NB4 (cell line): ENCODE results near the gene LYSMD1.
"Not testable (repeated sequence)": the region's sequence is repeated elsewhere in the genome, so short reads cannot be mapped to it uniquely, and the experiment has no call there.

Experiments used
- DNase-seq: peaks from one replicate; pipeline ENCODE4 v3.0.0; 2010; ENCODE audit warnings: low read depth
- H3K4me3 ChIP-seq: one replicate; pipeline ENCODE4 v1.5.1; 2011; ENCODE audit warnings: mild to moderate bottlenecking, low read depth, low read length, moderate library complexity
- CTCF ChIP-seq: IDR thresholded peaks from one replicate; pipeline ENCODE4 v1.5.1; 2012; ENCODE audit warnings: low read depth, low read length
- MAX ChIP-seq: IDR thresholded peaks from 2 replicates; pipeline ENCODE4 v1.6.1; 2011; ENCODE audit warnings: low read depth, low read length
- MYC ChIP-seq: IDR thresholded peaks from 2 replicates; pipeline ENCODE4 v1.6.1; 2011; ENCODE audit warnings: low read depth, low read length
- POLR2A ChIP-seq: IDR thresholded peaks from 2 replicates; pipeline ENCODE4 v1.6.1; 2011; ENCODE audit warnings: mild to moderate bottlenecking; ENCODE audit not compliant: insufficient read length; ENCODE audit errors: extremely low read depth

The LYSMD1 gene

GRCh38 chr1:151198254-151199127, 32.8 kb upstream of the LYSMD1 start, which contains the start of gene PIP5K1A:
Gene PIP5K1A (plus strand): TSS chr1:151198552. CDS start chr1:151198997, 445 bp downstream.
- H3K4me3 ChIP-seq = peak within 1 kb of the TSS; percentile 99
- TF ChIP-seq CTCF = no peak
- peak; percentile 97 for TF ChIP-seq MAX
- TF ChIP-seq POLR2A = peak; percentile 61
- no peak; the same call in 1 of the 2 replicates for TF ChIP-seq MYC
- peak; percentile 95 for DNase-seq

DNA sequence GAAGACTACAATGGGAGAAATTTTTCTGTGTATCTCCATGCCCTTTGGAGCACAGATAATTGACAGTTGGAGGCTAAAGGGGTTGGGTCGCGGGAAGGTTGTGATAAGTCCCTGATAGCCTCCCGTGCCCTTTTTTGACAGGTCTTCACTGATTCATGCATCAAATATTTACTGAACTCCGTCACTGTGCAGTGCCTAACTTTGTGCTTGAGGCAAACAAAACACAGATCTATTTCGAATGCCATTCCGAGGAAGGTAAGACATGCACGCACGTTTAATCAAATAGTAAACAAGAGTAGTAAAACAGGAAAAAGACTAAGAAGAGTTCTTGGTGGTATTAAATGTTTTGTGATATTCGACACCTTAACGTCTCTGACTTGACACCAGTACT, 32.2 kb upstream of the LYSMD1 start:
- peak overlapping the region; percentile 99 for H3K4me3 ChIP-seq
- no peak for DNase-seq
- TF ChIP-seq MAX = no peak
- no peak for TF ChIP-seq POLR2A
- no peak for TF ChIP-seq CTCF
- no peak for TF ChIP-seq MYC

- DNase-seq = peak; percentile 83
- peak overlapping the region; percentile 62 for H3K4me3 ChIP-seq
These were observed 30.6 kb upstream of the LYSMD1 start for GRCh38 chr1:151196292-151196800.

DNA sequence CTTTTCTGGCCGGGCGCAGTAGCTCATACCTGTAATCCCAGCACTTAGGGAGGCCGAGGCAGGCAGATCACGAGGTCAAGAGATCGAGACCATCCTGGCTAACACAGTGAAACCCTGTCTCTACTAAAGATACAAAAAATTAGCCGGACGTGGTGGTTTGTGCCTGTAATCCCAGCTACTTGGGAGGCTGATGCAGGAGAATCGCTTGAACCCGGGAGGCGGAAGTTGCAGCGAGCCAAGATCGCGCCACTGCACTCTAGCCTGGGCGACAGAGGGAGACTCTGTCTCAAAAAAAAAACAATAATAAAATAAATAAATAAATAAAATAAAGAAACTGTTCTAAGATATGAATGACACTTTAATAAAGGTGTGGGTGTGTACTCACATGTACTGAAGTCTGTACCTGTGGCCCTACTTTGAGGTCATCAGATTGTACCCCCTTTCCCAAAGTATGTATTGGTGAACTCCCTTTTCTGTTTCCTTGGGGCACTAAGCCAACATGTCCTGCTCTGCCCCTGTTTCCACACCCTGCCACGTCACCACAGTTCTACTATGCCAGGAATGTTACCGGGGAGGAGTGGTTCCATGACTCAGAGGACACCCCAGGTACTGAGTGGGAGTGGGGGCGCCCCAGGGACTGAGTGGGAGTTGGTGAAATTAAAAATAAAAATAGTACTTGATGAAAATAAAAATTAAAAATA, 29.3 kb upstream of the LYSMD1 start:
- DNase-seq = peak; percentile 20
- H3K4me3 ChIP-seq = not testable (repeated sequence)

More at GRCh38 chr1:151196292-151196800, 30.6 kb upstream of the LYSMD1 start:
- TF ChIP-seq CTCF = peak; percentile 39
- no peak for TF ChIP-seq MAX
- TF ChIP-seq POLR2A = no peak
- peak; percentile 19; the same call in 1 of the 2 replicates for TF ChIP-seq MYC

DNA sequence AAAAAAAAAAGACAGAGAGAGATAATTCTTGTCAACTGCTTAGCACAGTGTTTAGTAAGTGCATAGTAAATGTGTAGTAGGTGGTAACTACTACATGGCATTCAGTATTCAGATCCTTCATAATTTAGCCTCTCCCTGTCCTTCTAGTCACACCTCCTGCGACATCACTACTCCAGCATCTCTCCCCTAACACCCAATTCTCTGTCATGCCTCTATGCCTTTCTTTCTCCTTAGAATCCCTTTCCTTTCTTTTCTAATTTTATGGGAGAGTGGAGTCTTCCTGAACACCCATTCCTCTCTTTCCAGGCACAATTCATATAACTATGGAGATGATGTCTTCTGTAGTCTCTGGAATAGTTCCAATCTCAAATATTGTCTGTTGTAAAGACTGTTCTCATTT, 28.2 kb upstream of the LYSMD1 start:
- TF ChIP-seq CTCF = no peak
- no peak for TF ChIP-seq MAX
- no peak for TF ChIP-seq MYC
- TF ChIP-seq POLR2A = no peak
- no peak for DNase-seq
- H3K4me3 ChIP-seq = no peak overlapping the region

DNA sequence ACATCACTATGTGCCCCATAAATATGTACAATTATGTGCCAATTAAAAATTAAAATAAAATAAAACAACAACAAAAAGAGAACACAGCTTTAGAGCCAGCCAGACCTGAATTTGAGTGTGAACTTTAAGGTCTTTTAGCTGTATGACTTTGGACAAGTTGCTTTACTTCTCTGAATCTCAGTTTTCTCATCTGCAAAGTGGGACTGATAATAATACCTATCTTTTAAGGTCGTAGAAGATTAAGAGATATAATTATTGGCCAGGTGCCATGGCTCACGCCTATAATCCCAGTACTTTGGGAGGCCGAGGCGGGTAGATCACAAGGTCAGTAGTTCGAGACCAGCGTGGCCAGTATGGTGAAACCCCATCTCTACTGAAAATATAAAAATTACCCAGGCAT, 27.6 kb upstream of the LYSMD1 start:
- no peak overlapping the region for H3K4me3 ChIP-seq
- TF ChIP-seq MYC (no peak), MAX (no peak), POLR2A (no peak), CTCF (no peak)
- no peak for DNase-seq
